ENCODE measurements around the gene FTH1. TPM values are rescaled to one million over a fixed set of nuclear protein-coding genes. Genes with fewer than 3 reads are reported as not detected.

FTH1 gene
- polyA plus RNA-seq, 1 of the 3 experiments (the other 2 are of a cell fraction) = 1,229 TPM

DNA sequence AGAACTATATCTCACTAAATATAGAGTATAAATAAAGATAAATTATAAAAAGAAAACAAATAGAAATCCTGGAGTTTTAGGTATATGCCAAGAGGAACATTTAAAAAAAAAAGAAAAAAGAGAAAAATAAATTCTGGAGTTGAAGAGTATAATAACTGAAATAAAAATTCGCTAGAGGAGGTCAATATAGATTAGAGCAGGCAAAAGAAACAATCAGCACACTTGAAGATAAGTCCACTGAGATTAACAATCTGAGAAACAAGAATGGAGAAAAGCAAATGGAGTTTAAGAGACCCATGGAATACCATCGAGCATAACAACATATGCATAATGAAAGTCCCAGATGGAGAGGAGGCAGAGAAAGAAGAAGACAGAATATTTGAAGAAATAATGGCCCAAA lies 31.6 kb downstream of the FTH1 start:
- Histone ChIP-seq H3K4me3 (ENCODE audit: low read depth in 2 of 2, low read length in 1 of 2) (no peak overlapping the region), H3K9me3 (peaks cover 10% of the 10 kb centered on the region; the same call in 1 of the 2 replicates), H3K79me2 (ENCODE audit: insufficient read depth) (no peaks in the 10 kb centered on the region), H3K27me3 (ENCODE audit: insufficient read depth) (no peaks in the 10 kb centered on the region), H3K36me3 (replicated peaks in 1 of 2; ENCODE audit: control insufficient read depth in 1 of 2, insufficient read depth in 2 of 2, low read length in 1 of 2) (no peaks in the 10 kb centered on the region), H3K4me1 (ENCODE audit: control insufficient read depth in 1 of 2, insufficient read depth in 2 of 2, low read depth in 1 of 2, low read length in 1 of 2) (no peaks in the 10 kb centered on the region), H3K4me2 (no peak overlapping the region), H4K20me1 (ENCODE audit: insufficient read depth) (no peaks in the 10 kb centered on the region), H3F3A (replicated peaks; ENCODE audit: insufficient read depth) (no peaks in the 10 kb centered on the region), H3K9ac (no peak overlapping the region), H3K9me2 (no peaks in the 10 kb centered on the region), H3K27ac (ENCODE audit: low read depth in 2 of 2, low read length in 1 of 2) (no peak overlapping the region), H2AFZ (ENCODE audit: low read depth) (no peak overlapping the region)
- TF ChIP-seq FOSL2 (IDR thresholded peaks at IDR 0.05; ENCODE audit: borderline replicate concordance, low read depth) (no peak), POLR2AphosphoS5 (IDR thresholded peaks at IDR 0.05; ENCODE audit: low read depth, low read length) (no peak), NFIC (IDR thresholded peaks at IDR 0.05; ENCODE audit: borderline replicate concordance) (no peak), JUND (IDR thresholded peaks at IDR 0.05) (no peak), RCOR1 (IDR thresholded peaks at IDR 0.05; ENCODE audit: low read length) (no peak), SIN3A (IDR thresholded peaks at IDR 0.05; ENCODE audit: borderline replicate concordance, low read depth, low read length) (no peak), RAD21 (IDR thresholded peaks at IDR 0.05; ENCODE audit: low read length) (no peak), FOXJ3 (CRISPR knock-in tag; IDR thresholded peaks at IDR 0.05) (no peak)
- TF ChIP-seq, protein P1, sequence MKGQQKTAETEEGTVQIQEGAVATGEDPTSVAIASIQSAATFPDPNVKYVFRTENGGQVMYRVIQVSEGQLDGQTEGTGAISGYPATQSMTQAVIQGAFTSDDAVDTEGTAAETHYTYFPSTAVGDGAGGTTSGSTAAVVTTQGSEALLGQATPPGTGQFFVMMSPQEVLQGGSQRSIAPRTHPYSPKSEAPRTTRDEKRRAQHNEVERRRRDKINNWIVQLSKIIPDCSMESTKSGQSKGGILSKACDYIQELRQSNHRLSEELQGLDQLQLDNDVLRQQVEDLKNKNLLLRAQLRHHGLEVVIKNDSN (IDR thresholded peaks at IDR 0.05; ENCODE audit: borderline replicate concordance, low read depth) = no peak
- TF ChIP-seq, protein P2, sequence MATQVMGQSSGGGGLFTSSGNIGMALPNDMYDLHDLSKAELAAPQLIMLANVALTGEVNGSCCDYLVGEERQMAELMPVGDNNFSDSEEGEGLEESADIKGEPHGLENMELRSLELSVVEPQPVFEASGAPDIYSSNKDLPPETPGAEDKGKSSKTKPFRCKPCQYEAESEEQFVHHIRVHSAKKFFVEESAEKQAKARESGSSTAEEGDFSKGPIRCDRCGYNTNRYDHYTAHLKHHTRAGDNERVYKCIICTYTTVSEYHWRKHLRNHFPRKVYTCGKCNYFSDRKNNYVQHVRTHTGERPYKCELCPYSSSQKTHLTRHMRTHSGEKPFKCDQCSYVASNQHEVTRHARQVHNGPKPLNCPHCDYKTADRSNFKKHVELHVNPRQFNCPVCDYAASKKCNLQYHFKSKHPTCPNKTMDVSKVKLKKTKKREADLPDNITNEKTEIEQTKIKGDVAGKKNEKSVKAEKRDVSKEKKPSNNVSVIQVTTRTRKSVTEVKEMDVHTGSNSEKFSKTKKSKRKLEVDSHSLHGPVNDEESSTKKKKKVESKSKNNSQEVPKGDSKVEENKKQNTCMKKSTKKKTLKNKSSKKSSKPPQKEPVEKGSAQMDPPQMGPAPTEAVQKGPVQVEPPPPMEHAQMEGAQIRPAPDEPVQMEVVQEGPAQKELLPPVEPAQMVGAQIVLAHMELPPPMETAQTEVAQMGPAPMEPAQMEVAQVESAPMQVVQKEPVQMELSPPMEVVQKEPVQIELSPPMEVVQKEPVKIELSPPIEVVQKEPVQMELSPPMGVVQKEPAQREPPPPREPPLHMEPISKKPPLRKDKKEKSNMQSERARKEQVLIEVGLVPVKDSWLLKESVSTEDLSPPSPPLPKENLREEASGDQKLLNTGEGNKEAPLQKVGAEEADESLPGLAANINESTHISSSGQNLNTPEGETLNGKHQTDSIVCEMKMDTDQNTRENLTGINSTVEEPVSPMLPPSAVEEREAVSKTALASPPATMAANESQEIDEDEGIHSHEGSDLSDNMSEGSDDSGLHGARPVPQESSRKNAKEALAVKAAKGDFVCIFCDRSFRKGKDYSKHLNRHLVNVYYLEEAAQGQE (IDR thresholded peaks at IDR 0.05; ENCODE audit: low read depth, low read length) = no peak
- no peak for DNase-seq
- CTCF ChIA-PET = interaction anchor here (1.3 to 5.5 kb wide), 3 partner anchors 12 to 146 kb away, joined by 7 to 54 read pairs (median 15); no protein-coding TSS in a partner anchor
- 9% methylated on average over 2 of the region's 2 CpGs for WGBS (ENCODE audit: low lambda C conversion rate)
- POLR2A ChIA-PET = no interaction called here

DNA sequence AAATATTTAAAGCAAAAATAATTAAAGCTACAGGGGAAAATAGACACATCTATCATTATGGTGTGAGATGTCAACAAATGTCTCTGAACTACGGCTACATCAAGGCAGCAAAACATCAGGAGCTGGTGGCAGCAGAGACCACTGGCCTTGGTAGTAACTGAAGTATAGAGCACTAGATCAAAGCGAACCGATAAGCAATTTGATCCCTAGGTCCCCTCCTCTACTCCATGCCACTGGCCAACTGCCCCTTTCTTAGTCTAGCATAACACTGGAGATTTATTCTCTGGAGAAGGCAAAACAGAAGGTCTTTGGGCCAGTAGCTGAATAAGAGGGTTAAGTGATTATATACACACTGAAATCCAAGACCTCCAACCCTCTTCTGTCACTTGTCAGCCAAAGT lies 36.5 kb downstream of the FTH1 start:
- CTCF ChIA-PET = interaction anchor here (1.6 to 4.4 kb wide), 4 partner anchors 17 to 177 kb away, joined by 6 to 31 read pairs (median 16); no protein-coding TSS in a partner anchor
- Histone ChIP-seq H3K36me3 (replicated peaks in 1 of 2; ENCODE audit: control insufficient read depth in 1 of 2, insufficient read depth in 2 of 2, low read length in 1 of 2) (no peaks in the 10 kb centered on the region), H4K20me1 (ENCODE audit: insufficient read depth) (no peaks in the 10 kb centered on the region), H2AFZ (ENCODE audit: low read depth) (no peak overlapping the region), H3K9ac (no peak overlapping the region), H3K9me2 (no peaks in the 10 kb centered on the region), H3K27me3 (ENCODE audit: insufficient read depth) (no peaks in the 10 kb centered on the region), H3K4me1 (ENCODE audit: control insufficient read depth in 1 of 2, insufficient read depth in 2 of 2, low read depth in 1 of 2, low read length in 1 of 2) (no peaks in the 10 kb centered on the region), H3K9me3 (no peaks in the 10 kb centered on the region), H3K4me3 (ENCODE audit: low read depth in 2 of 2, low read length in 1 of 2) (no peak overlapping the region), H3K79me2 (ENCODE audit: insufficient read depth) (no peaks in the 10 kb centered on the region), H3K27ac (ENCODE audit: low read depth in 2 of 2, low read length in 1 of 2) (no peak overlapping the region), H3F3A (replicated peaks; ENCODE audit: insufficient read depth) (no peaks in the 10 kb centered on the region), H3K4me2 (no peak overlapping the region)
- 87% methylated on average over 3 of the region's 3 CpGs for WGBS (ENCODE audit: low lambda C conversion rate)
- no peak for DNase-seq
- POLR2A ChIA-PET = no interaction called here
- no peak for TF ChIP-seq SIN3A (IDR thresholded peaks at IDR 0.05; ENCODE audit: borderline replicate concordance, low read depth, low read length)
- TF ChIP-seq CHD2 (IDR thresholded peaks at IDR 0.05; ENCODE audit: low read length, partially characterized antibody) = no peak
- TF ChIP-seq TAF1 (IDR thresholded peaks at IDR 0.05; ENCODE audit: borderline replicate concordance, low read depth, low read length) = no peak
- TF ChIP-seq, protein P3, sequence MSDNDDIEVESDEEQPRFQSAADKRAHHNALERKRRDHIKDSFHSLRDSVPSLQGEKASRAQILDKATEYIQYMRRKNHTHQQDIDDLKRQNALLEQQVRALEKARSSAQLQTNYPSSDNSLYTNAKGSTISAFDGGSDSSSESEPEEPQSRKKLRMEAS (IDR thresholded peaks at IDR 0.05; ENCODE audit: low read depth) = no peak
- no peak for TF ChIP-seq RCOR1 (IDR thresholded peaks at IDR 0.05; ENCODE audit: low read length)
- TF ChIP-seq TCF12 (IDR thresholded peaks at IDR 0.05) = no peak
- TF ChIP-seq GABPA (IDR thresholded peaks at IDR 0.05; ENCODE audit: low read depth) = no peak
- TF ChIP-seq, protein P4, sequence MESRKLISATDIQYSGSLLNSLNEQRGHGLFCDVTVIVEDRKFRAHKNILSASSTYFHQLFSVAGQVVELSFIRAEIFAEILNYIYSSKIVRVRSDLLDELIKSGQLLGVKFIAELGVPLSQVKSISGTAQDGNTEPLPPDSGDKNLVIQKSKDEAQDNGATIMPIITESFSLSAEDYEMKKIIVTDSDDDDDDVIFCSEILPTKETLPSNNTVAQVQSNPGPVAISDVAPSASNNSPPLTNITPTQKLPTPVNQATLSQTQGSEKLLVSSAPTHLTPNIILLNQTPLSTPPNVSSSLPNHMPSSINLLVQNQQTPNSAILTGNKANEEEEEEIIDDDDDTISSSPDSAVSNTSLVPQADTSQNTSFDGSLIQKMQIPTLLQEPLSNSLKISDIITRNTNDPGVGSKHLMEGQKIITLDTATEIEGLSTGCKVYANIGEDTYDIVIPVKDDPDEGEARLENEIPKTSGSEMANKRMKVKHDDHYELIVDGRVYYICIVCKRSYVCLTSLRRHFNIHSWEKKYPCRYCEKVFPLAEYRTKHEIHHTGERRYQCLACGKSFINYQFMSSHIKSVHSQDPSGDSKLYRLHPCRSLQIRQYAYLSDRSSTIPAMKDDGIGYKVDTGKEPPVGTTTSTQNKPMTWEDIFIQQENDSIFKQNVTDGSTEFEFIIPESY (IDR thresholded peaks at IDR 0.05; ENCODE audit: borderline replicate concordance, low read depth) = no peak
- TF ChIP-seq RAD21 (IDR thresholded peaks at IDR 0.05; ENCODE audit: low read length) = no peak
- no peak for TF ChIP-seq EP300 (IDR thresholded peaks at IDR 0.05; ENCODE audit: borderline replicate concordance in 1 of 2, low read depth in 1 of 2, low read length in 1 of 2)
- no peak for TF ChIP-seq YY1 (IDR thresholded peaks at IDR 0.05; ENCODE audit: low read depth)
- TF ChIP-seq, protein P2 (IDR thresholded peaks at IDR 0.05; ENCODE audit: low read depth, low read length) = no peak
